Pancreas (tissue), 10 donors: ENCODE data around the gene XRCC1. TPM values are rescaled to one million over a fixed set of nuclear protein-coding genes. Genes with fewer than 3 reads are reported as not detected.

ENCODE experiments used
- ATAC-seq, 4 donors: fragments of 200-7000 bp; cut with Tn5 transposase; one replicate each; pipeline versions ENCODE4 v1.8.0 to v1.9.1; 2020; ENCODE audit warnings: mild to moderate bottlenecking in 4 of 4, moderate library complexity in 4 of 4
- DNase-seq, 6 donors: peaks; one replicate each; pipeline ENCODE4 v3.0.0-alpha.2; 2020
- FAIRE-seq: peaks from 2 replicates; lab custom pipeline; 2012; peaks lifted over from hg19 to GRCh38; lab: Jason Lieb, UNC
- H3K27ac ChIP-seq, 4 donors: fragments of 200-600 bp; sonication (generic); 1 replicate in 3 of 4; 2 replicates in 1 of 4; pipeline versions ENCODE4 v1.5.0 to v1.8.0; 2020
- H3K27me3 ChIP-seq, 4 donors: fragments of 200-600 bp; one replicate each; pipeline ENCODE4 v1.8.0; 2021
- H3K36me3 ChIP-seq, 3 donors: fragments of 200-600 bp; sonication (generic) in 1 of 3; one replicate each; pipeline versions ENCODE4 v1.5.0 to v1.8.0; 2020 to 2021
- H3K4me1 ChIP-seq, 3 donors: fragments of 200-600 bp; one replicate each; pipeline ENCODE4 v1.8.0; 2021
- H3K4me3 ChIP-seq, 4 donors: fragments of 200-600 bp; sonication (generic) in 2 of 4; one replicate each; pipeline versions ENCODE4 v1.5.0 to v1.8.0; 2020 to 2021
- H3K9me3 ChIP-seq, 4 donors: fragments of 200-600 bp; one replicate each; pipeline ENCODE4 v1.8.0; 2021
- CTCF ChIP-seq, 4 donors: fragments of 200-600 bp; sonication (generic) in 3 of 4; IDR thresholded peaks; one replicate each; pipeline versions ENCODE4 v1.5.0 to v1.8.0; 2021; ENCODE audit warnings: antibody characterized with exemption in 4 of 4
- WGBS, 2 donors: extraction: QIAGEN DNeasy Blood & Tissue Kit; methylation state at CpG; one replicate each; pipeline ENCODE4 v1.1.7; 2013; 5-methylcytosine and 5-hydroxymethylcytosine counted together
- intact Hi-C, 3 donors: fragments of 100-400 bp; cut with DNase I; formaldehyde crosslinking; loops; one replicate each; pipeline versions ENCODE4 v1.11.1 to v1.14.2; 2022
- polyA plus RNA-seq, 2 donors: library from polyadenylated mRNA; stranded (reverse); fragments of 200-250 nt; gene quantifications; one replicate each; pipeline ENCODE4 v1.2.3, GENCODE V29; 2013
- total RNA-seq, 6 donors: library from RNA; stranded (reverse); fragmentation: NEBNext Ultra II Directional in 4 of 6; extraction: Animal tissue kit (Norgen Biotek cat#: 25700) in 4 of 6; gene quantifications; one replicate each; pipeline versions ENCODE4 v1.2.1 to v1.2.4, GENCODE V29; 2021 to 2023
- donor health status: healthy with polysubstance abuse.
- donor health status: DM: no; HTN: no; CAD: no; lungs with moderate emphysema.
- donor health status: DM: no; HTN: no; CAD: no.
- donor health status: control.
- donor health status: control.
- donor health status: Bipolar disorder and iron deficiency.
- donor health status: DM: yes; HTN: yes; CAD: no.
- donor health status: DM: no; HTN: no; CAD: no.
- donor health status: DM: no; HTN: no; CAD: no.
- donor health status: DM: yes; HTN: yes; CAD: no.

Gene XRCC1
- total and polyA plus RNA-seq, 8 donors = 9.3 to 19.3 (median 12.8) TPM

- DNase-seq (peak in 1 of 6 donors; percentile 28), ATAC-seq (peak in 2 of 4 donors; percentile 1 to 4), FAIRE-seq (no peak)
- H3K36me3 ChIP-seq = no peaks in the 10 kb centered on the region
- intact Hi-C loops = no loop called here
- peak overlapping the region in 2 of 4 donors; percentile 69 to 82 for H3K4me3 ChIP-seq
- peaks cover 0 to 7% (median 7%) of the 10 kb centered on the region in 3 donors for H3K4me1 ChIP-seq
- no peaks in the 10 kb centered on the region for H3K9me3 ChIP-seq
- peak overlapping the region in 3 of 4 donors; percentile 7 to 62 (median 54) for H3K27ac ChIP-seq
- WGBS, 2 donors = 64 to 67% methylated on average over 37 of the region's 37 CpGs
- TF ChIP-seq CTCF (IDR thresholded peaks at IDR 0.05) = no peak
- H3K27me3 ChIP-seq = no peaks in the 10 kb centered on the region
These were observed 890 bp upstream of the XRCC1 start for GRCh38 chr19:43575955-43576878.

- H3K4me3 ChIP-seq = peak overlapping the region; percentile 51 to 82 (median 71)
- peaks cover 0 to 7% (median 7%) of the 10 kb centered on the region in 3 donors for H3K4me1 ChIP-seq
- no peaks in the 10 kb centered on the region for H3K9me3 ChIP-seq
- 22 to 25% methylated on average over 12 of the region's 12 CpGs for WGBS, 2 donors
- H3K36me3 ChIP-seq = no peaks in the 10 kb centered on the region
- FAIRE-seq = no peak
- peak in 1 of 6 donors; percentile 49 for DNase-seq
- peak overlapping the region; percentile 53 to 71 (median 60) for H3K27ac ChIP-seq
- no peak for TF ChIP-seq CTCF (IDR thresholded peaks at IDR 0.05)
- intact Hi-C loops = no loop called here
- no peak for ATAC-seq
- H3K27me3 ChIP-seq = no peaks in the 10 kb centered on the region
These were observed 737 bp downstream of the XRCC1 start for GRCh38 chr19:43574424-43575155.

- intact Hi-C loops = no loop called here
- Histone ChIP-seq H3K9me3 (no peaks in the 10 kb centered on the region), H3K27ac (no peak overlapping the region), H3K4me3 (no peak overlapping the region), H3K4me1 (peaks cover 0 to 7% (median 7%) of the 10 kb centered on the region in 3 donors), H3K36me3 (no peaks in the 10 kb centered on the region), H3K27me3 (no peaks in the 10 kb centered on the region)
- ATAC-seq (peak in 1 of 4 donors; percentile 7), FAIRE-seq (no peak), DNase-seq (no peak)
- no peak for TF ChIP-seq CTCF (IDR thresholded peaks at IDR 0.05)
- 79 to 81% methylated on average over 3 of the region's 3 CpGs for WGBS, 2 donors
These were observed 3.1 kb downstream of the XRCC1 start for GRCh38 chr19:43572171-43572588.

GRCh38 chr19:43570174-43570791 is 5.0 kb downstream of the XRCC1 start:
- intact Hi-C loops = no loop called here
- H3K27ac ChIP-seq = no peak overlapping the region
- TF ChIP-seq CTCF (IDR thresholded peaks at IDR 0.05) = no peak
- no peaks in the 10 kb centered on the region for H3K9me3 ChIP-seq
- FAIRE-seq (no peak), ATAC-seq (peak in 2 of 4 donors; percentile 53 to 68), DNase-seq (no peak)
- H3K27me3 ChIP-seq = no peaks in the 10 kb centered on the region
- H3K36me3 ChIP-seq = no peaks in the 10 kb centered on the region
- WGBS, 2 donors = 76 to 88% methylated on average over 5 of the region's 5 CpGs
- no peak overlapping the region for H3K4me3 ChIP-seq
- peaks cover 0 to 7% (median 7%) of the 10 kb centered on the region in 3 donors for H3K4me1 ChIP-seq
